Colonic mucosa (tissue), 4 donors: ENCODE data around the gene MFRP. TPM values are rescaled to one million over a fixed set of nuclear protein-coding genes. Genes with fewer than 3 reads are reported as not detected.

Experiments
- DNase-seq: peaks from one replicate; pipeline ENCODE4 v3.0.0-alpha.2; 2020
- H3K27ac ChIP-seq: fragments of 200-600 bp; one replicate; pipeline ENCODE4 v1.8.0; 2021
- H3K27me3 ChIP-seq: fragments of 200-600 bp; one replicate; pipeline ENCODE4 v1.8.0; 2021
- H3K36me3 ChIP-seq: fragments of 200-600 bp; one replicate; pipeline ENCODE4 v1.8.0; 2021
- H3K4me1 ChIP-seq: fragments of 200-600 bp; one replicate; pipeline ENCODE4 v1.8.0; 2021; ENCODE audit warnings: mild to moderate bottlenecking
- H3K4me3 ChIP-seq: fragments of 200-600 bp; one replicate; pipeline ENCODE4 v1.8.0; 2021
- H3K9ac ChIP-seq, 2 donors: one replicate each; pipeline ENCODE4 v1.7.0; 2013; ENCODE audit warnings: control low read depth in 2 of 2, low read depth in 2 of 2, low read length in 2 of 2
- H3K9me3 ChIP-seq: fragments of 200-600 bp; one replicate; pipeline ENCODE4 v1.8.0; 2021
- intact Hi-C: fragments of 100-400 bp; cut with DNase I; formaldehyde crosslinking; loops from one replicate; pipeline ENCODE4 v1.14.1; 2022
- total RNA-seq, 2 donors: library from RNA; stranded (reverse); fragmentation: NEBNext Ultra II Directional in 1 of 2; extraction: Animal tissue kit (Norgen Biotek cat#: 25700) in 1 of 2; gene quantifications; one replicate each; pipeline ENCODE4 v1.2.1, GENCODE V29; 2021
- TF ChIP-seq, protein P1 (sequence below): fragments of 200-600 bp; IDR thresholded peaks from one replicate; pipeline ENCODE4 v1.8.0; 2022; ENCODE audit warnings: antibody characterized with exemption, mild to moderate bottlenecking
- donor health status: healthy.
- donor health status: DM: no; HTN: no; CAD: no.
- donor health status: DM: no; HTN: no; CAD: no.

The MFRP gene
- total RNA-seq, 2 donors from 2014 or later = not detected

DNA sequence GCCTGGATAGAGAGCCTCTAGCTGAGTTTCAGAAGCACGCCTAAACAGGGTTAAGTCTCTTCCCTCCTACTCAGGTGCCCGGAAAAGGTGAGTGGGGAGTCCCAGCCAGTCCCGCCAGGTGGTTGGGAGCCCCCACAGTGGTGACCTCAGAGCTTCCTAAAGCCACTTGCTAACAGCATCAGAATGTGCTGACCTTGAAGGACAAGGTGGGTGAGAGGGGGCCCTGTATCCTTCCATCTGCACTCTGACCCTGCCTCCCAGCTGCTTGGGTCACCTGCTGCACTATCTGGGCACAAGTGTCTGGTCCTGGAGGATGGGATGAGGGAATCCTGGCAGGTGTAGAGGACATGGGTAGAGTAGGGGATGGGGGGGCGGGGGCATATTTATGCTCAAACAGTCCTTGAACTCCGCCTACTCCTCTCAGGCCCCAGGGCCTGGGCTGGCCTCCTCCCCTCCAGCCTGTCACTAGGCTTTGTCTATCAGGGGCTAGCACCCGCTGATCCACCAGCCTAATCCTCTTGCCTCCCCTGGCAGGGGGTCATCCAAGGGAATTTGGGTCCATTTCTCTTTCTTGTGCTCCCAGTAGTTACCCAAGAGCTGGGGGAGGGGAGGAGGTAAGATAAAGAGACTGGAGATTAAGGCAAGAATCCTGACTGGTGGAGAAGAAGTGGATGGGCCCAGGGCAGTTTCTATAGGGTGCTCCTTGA lies 31.6 kb upstream of the MFRP start:
- Histone ChIP-seq H3K27me3 (no peaks in the 10 kb centered on the region), H3K9ac (no peak overlapping the region), H3K4me3 (no peak overlapping the region), H3K9me3 (no peaks in the 10 kb centered on the region), H3K4me1 (no peaks in the 10 kb centered on the region), H3K36me3 (no peaks in the 10 kb centered on the region), H3K27ac (no peak overlapping the region)
- intact Hi-C loops = no loop called here
- no peak for DNase-seq
- TF ChIP-seq, protein P1, sequence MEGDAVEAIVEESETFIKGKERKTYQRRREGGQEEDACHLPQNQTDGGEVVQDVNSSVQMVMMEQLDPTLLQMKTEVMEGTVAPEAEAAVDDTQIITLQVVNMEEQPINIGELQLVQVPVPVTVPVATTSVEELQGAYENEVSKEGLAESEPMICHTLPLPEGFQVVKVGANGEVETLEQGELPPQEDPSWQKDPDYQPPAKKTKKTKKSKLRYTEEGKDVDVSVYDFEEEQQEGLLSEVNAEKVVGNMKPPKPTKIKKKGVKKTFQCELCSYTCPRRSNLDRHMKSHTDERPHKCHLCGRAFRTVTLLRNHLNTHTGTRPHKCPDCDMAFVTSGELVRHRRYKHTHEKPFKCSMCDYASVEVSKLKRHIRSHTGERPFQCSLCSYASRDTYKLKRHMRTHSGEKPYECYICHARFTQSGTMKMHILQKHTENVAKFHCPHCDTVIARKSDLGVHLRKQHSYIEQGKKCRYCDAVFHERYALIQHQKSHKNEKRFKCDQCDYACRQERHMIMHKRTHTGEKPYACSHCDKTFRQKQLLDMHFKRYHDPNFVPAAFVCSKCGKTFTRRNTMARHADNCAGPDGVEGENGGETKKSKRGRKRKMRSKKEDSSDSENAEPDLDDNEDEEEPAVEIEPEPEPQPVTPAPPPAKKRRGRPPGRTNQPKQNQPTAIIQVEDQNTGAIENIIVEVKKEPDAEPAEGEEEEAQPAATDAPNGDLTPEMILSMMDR = no peak

DNA sequence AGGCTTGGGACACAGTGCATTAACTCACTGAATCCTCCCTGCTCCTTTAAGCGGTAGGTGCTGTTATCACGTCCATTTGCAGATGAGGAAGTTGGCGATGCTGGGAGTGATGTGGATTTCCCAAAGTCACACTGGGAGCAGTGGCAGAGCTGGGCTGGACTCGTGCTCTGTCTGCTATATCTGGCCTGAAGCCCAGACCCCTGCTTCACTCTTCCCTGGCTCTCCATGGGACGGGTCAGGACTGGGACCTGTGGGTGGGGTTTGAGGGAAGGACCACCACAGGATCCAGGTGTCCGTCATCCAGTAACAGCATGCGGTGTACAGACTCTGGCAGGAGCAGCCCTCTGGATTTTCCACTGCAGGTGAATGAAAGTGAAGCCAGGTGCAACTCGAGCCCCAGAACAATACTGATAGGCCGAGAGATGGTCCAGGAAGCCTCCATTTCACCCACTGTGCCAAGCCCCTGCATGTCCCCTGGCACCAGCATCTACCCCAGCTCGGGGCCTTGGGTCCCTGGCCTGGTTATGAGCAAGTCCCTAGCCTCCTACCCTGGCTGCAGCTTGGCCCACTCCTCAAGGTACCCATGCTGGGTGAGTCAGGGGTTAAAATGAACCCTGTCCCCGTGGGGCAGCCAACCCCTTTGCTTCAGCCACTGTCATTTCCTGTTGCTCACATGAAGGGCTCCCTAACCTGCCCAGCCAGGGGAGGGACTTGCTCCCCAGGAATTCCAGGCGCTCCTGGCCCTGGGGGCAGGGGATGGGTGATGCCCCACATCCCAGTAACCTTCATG lies 30.8 kb upstream of the MFRP start:
- TF ChIP-seq, protein P1 = no peak
- Histone ChIP-seq H3K9ac (no peak overlapping the region), H3K4me1 (no peaks in the 10 kb centered on the region), H3K27me3 (no peaks in the 10 kb centered on the region), H3K36me3 (no peaks in the 10 kb centered on the region), H3K4me3 (no peak overlapping the region), H3K27ac (no peak overlapping the region), H3K9me3 (no peaks in the 10 kb centered on the region)
- DNase-seq = no peak
- intact Hi-C loops = no loop called here

DNA sequence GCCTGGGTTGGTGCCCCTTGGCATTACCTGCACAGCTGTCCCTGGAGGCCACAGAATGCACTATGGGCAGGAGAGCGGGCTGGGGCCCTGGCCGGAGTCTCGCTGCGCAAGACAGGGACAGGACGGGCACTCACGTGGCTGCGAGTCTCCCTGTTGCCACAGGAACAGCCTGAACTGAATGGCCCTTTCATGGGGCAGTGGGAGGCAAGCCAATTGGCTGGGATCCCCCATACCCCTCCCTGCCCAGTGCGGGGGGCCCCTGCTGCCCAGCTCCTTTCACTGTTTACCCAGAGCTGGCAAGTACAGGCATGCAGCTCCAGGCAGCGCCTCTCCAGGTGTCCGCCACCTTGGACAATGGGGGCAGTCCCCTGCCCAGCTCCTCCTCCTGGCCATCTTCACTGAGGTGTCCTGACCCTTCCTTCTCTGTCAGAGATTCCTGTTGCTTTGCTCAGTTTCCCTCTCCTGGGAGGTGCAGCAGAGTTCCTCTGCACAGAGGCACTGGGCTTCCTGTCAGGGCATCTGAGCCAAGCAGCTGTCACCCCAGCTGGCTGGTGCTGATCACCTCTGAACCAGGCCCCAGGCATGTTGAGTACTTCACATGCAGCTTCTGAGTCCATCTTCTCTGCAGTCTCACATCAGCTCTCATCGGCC lies 29.8 kb upstream of the MFRP start:
- Histone ChIP-seq H3K4me1 (no peaks in the 10 kb centered on the region), H3K9ac (peak overlapping the region; percentile 41 to 61), H3K27ac (no peak overlapping the region), H3K27me3 (no peaks in the 10 kb centered on the region), H3K4me3 (no peak overlapping the region), H3K36me3 (no peaks in the 10 kb centered on the region), H3K9me3 (no peaks in the 10 kb centered on the region)
- TF ChIP-seq, protein P1 = no peak
- intact Hi-C loops = no loop called here
- no peak for DNase-seq

DNA sequence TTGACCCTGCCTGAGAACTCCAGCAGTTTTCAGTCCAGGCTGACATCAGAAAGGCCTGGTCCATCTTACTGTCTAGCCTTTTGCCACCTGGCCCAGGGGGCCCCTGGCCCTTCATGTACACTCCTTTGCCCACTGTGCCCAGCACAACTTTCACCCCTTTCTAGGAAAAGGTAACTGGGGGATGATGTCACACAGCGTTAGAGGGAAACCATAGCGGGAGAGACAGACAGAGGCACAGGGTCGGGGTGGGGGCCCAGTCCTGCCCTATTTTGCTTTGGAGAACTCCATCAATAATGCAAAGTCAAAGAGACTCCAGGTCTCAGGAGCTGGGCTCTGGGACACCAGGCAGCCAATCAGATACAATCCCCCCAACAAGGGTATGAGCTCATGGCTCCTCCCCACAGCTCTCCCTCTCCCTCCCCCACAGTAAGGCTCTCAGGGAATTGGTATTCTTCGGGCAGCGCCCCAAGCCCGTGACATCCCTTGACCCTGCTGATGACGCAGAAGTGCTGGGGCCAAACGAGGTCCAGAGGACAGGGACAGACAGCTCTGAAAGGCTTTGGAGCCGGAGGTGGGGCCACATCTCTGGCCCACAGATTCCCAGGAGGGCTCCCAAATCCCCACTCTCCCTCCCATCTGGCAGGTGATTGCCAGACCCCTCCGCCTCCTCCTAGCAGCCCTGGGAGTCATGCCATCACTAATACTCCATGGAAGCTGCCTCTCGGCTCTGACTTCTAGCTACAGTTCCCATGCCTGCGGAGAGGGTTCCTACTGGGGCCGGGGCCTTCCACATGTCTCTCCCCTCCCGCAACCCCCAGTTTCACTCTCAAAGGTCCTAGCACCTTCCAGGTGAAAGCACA lies 29.1 kb upstream of the MFRP start:
- H3K9me3 ChIP-seq = no peaks in the 10 kb centered on the region
- H3K27me3 ChIP-seq = no peaks in the 10 kb centered on the region
- peak; percentile 58 for DNase-seq
- intact Hi-C loops = no loop called here
- H3K9ac ChIP-seq = peak overlapping the region; percentile 41 to 61
- H3K4me1 ChIP-seq = peaks cover 3% of the 10 kb centered on the region
- no peak overlapping the region for H3K4me3 ChIP-seq
- H3K36me3 ChIP-seq = no peaks in the 10 kb centered on the region
- TF ChIP-seq, protein P1 = no peak
- H3K27ac ChIP-seq = no peak overlapping the region
